HG03103 (cell line): ENCODE results near the gene ATP6V1B1.

Experiments
- ATAC-seq: cut with Tn5 transposase; IDR thresholded peaks from one replicate; pipeline ENCODE4 v1.9.1; 2021; ENCODE audit warnings: low read depth; ENCODE audit not compliant: unreplicated experiment

The ATP6V1B1 gene

GRCh38 chr2:70923378-70924015 lies 12.2 kb upstream of the ATP6V1B1 start:
- ATAC-seq = no peak

- no peak for ATAC-seq
These were observed 9.7 kb upstream of the ATP6V1B1 start for GRCh38 chr2:70926042-70926441.

- ATAC-seq = no peak
These were observed 8.6 kb upstream of the ATP6V1B1 start for GRCh38 chr2:70927138-70927537.

- ATAC-seq = no peak
These were observed 8.1 kb upstream of the ATP6V1B1 start for GRCh38 chr2:70927641-70928040.

- ATAC-seq = no peak
These were observed 7.3 kb upstream of the ATP6V1B1 start for GRCh38 chr2:70928366-70928765.

- no peak for ATAC-seq
These were observed 5.0 kb upstream of the ATP6V1B1 start for GRCh38 chr2:70930371-70931329.

- no peak for ATAC-seq
These were observed 4.2 kb upstream of the ATP6V1B1 start for GRCh38 chr2:70931376-70932000.

GRCh38 chr2:70932631-70933230 lies 3.0 kb upstream of the ATP6V1B1 start:
- ATAC-seq = no peak

GRCh38 chr2:70934981-70935380 lies 719 bp upstream of the ATP6V1B1 start:
- no peak for ATAC-seq

GRCh38 chr2:70936165-70936978 lies 672 bp downstream of the ATP6V1B1 start:
- ATAC-seq = no peak

GRCh38 chr2:70936979-70937811 lies 1.5 kb downstream of the ATP6V1B1 start:
- ATAC-seq = no peak

GRCh38 chr2:70937866-70938585 lies 2.3 kb downstream of the ATP6V1B1 start:
- ATAC-seq = no peak

- ATAC-seq = no peak
These were observed 2.9 kb downstream of the ATP6V1B1 start for GRCh38 chr2:70938586-70938950.

GRCh38 chr2:70939001-70939838 lies 3.5 kb downstream of the ATP6V1B1 start:
- no peak for ATAC-seq

GRCh38 chr2:70939839-70940580 lies 4.3 kb downstream of the ATP6V1B1 start:
- ATAC-seq = no peak

- ATAC-seq = no peak
These were observed 5.5 kb downstream of the ATP6V1B1 start for GRCh38 chr2:70941186-70941585.

GRCh38 chr2:70941701-70942100 lies 6.0 kb downstream of the ATP6V1B1 start:
- ATAC-seq = no peak
